HG02981 (cell line): ENCODE results near the gene KREMEN1.
A peak's percentile ranks its signal among the peaks of the same experiment; 100 is the strongest.

Source experiments
- ATAC-seq: cut with Tn5 transposase; IDR thresholded peaks from one replicate; pipeline ENCODE4 v1.9.1; 2021; ENCODE audit warnings: mild to moderate bottlenecking, moderate library complexity; ENCODE audit not compliant: unreplicated experiment

Gene KREMEN1

GRCh38 chr22:29148036-29148435 is 75.2 kb downstream of the KREMEN1 start:
- ATAC-seq = no peak

- ATAC-seq = no peak
These were observed 76.0 kb downstream of the KREMEN1 start for GRCh38 chr22:29148826-29149225.

- no peak for ATAC-seq
These were observed 77.2 kb downstream of the KREMEN1 start for GRCh38 chr22:29149841-29150555.

GRCh38 chr22:29150701-29151100 is 77.9 kb downstream of the KREMEN1 start:
- no peak for ATAC-seq

- ATAC-seq = no peak
These were observed 78.5 kb downstream of the KREMEN1 start for GRCh38 chr22:29151316-29151715.

GRCh38 chr22:29152045-29152953 is 79.5 kb downstream of the KREMEN1 start:
- no peak for ATAC-seq

- no peak for ATAC-seq
These were observed 80.3 kb downstream of the KREMEN1 start for GRCh38 chr22:29152954-29153719.

- no peak for ATAC-seq
These were observed 81.7 kb downstream of the KREMEN1 start for GRCh38 chr22:29154364-29155048.

- no peak for ATAC-seq
These were observed 83.1 kb downstream of the KREMEN1 start for GRCh38 chr22:29155966-29156365.

GRCh38 chr22:29156507-29156906 is 83.7 kb downstream of the KREMEN1 start:
- no peak for ATAC-seq

GRCh38 chr22:29157759-29158535 is 85.1 kb downstream of the KREMEN1 start:
- no peak for ATAC-seq

- ATAC-seq = no peak
These were observed 85.7 kb downstream of the KREMEN1 start for GRCh38 chr22:29158546-29158945.

- ATAC-seq = no peak
These were observed 91.0 kb downstream of the KREMEN1 start for GRCh38 chr22:29163808-29164207.

- no peak for ATAC-seq
These were observed 92.7 kb downstream of the KREMEN1 start for GRCh38 chr22:29165321-29166060.

GRCh38 chr22:29166180-29166579 is 93.3 kb downstream of the KREMEN1 start:
- no peak for ATAC-seq

- ATAC-seq = peak; percentile 94
These were observed 94.4 kb downstream of the KREMEN1 start for GRCh38 chr22:29167032-29167911.

GRCh38 chr22:29171721-29172120 is 98.9 kb downstream of the KREMEN1 start:
- ATAC-seq = no peak

- no peak for ATAC-seq
These were observed 99.4 kb downstream of the KREMEN1 start for GRCh38 chr22:29172216-29172615.
